ENCODE measurements around the gene PGAP6.

Gene PGAP6

GRCh38 chr16:324451-325334 lies 57.1 kb downstream of the PGAP6 start:
- peak; percentile 54 for DNase-seq

- DNase-seq: no peak
Observed at GRCh38 chr16:324201-324450, 57.7 kb downstream of the PGAP6 start.

- no peak for DNase-seq
Observed at GRCh38 chr16:322476-323143, 59.2 kb downstream of the PGAP6 start.

GRCh38 chr16:321532-321931 lies 60.2 kb downstream of the PGAP6 start:
- no peak for DNase-seq

Measured in stimulated activated naive CD4-positive, alpha-beta T cell treated with Interleukin-2 at 50 U/mL for 16 hours (primary cell).